ENCODE data around the gene PPP1R3C.

DNA sequence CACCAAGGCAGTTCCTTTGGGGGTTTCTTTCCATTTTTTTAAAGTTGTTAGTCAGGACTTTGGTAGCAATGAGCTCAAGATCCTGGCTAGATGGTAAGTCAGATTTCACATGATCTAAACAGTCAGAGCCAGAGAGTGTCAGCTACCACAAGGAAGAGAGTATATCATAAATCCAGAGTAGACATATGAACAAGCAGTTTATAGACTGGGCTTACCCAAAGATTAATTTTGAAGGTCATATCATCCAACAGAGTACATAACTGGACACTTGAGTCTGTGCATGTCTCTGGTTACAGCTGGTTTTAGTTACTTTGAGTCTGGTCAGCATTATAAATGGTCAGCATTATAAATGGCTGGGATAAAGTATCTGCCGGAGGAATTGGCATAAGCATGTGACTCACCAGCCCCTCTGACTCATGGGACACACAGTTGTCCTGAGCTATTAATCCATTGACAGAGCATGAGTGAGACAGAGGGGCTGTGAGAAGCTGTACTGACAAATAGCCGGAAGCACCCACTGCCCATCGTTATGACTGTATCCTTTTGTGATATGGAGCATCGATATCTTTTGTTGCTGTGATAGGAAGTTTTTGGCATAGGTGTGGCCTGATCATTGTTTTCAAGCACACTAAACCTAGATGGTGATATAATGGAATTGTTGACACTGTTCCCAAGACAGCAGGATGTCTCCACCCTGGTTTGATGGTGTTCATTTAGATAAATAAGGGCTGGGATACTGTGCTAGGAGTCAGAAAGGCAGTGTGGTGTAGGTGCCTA lies 19.3 kb downstream of the PPP1R3C start:
- TF ChIP-seq, protein P1, sequence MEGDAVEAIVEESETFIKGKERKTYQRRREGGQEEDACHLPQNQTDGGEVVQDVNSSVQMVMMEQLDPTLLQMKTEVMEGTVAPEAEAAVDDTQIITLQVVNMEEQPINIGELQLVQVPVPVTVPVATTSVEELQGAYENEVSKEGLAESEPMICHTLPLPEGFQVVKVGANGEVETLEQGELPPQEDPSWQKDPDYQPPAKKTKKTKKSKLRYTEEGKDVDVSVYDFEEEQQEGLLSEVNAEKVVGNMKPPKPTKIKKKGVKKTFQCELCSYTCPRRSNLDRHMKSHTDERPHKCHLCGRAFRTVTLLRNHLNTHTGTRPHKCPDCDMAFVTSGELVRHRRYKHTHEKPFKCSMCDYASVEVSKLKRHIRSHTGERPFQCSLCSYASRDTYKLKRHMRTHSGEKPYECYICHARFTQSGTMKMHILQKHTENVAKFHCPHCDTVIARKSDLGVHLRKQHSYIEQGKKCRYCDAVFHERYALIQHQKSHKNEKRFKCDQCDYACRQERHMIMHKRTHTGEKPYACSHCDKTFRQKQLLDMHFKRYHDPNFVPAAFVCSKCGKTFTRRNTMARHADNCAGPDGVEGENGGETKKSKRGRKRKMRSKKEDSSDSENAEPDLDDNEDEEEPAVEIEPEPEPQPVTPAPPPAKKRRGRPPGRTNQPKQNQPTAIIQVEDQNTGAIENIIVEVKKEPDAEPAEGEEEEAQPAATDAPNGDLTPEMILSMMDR (conservative IDR thresholded peaks at IDR 0.05; ENCODE audit: low read length): no peak
- no peak for TF ChIP-seq EZH2phosphoT487 (IDR thresholded peaks at IDR 0.05; ENCODE audit: borderline replicate concordance, low read depth, low read length)

Data from OCI-LY7 (cell line).